Endothelial cell (in vitro differentiated cells): ENCODE data around the gene OR8K3. TPM values are rescaled to one million over a fixed set of nuclear protein-coding genes. Genes with fewer than 3 reads are reported as not detected.

Experiments used
- DNase-seq: peaks from one replicate; pipeline ENCODE4 v3.0.0; 2021; ENCODE audit warnings: low spot score
- H3K27ac Mint-ChIP-seq: one replicate; pipeline ENCODE4 v1.8.0; 2021; ENCODE audit warnings: mixed read lengths, inconsistent platforms; ENCODE audit not compliant: unreplicated experiment
- H3K27me3 Mint-ChIP-seq: one replicate; pipeline ENCODE4 v1.8.0; 2021; ENCODE audit warnings: mild to moderate bottlenecking, moderate library complexity, mixed read lengths, inconsistent platforms; ENCODE audit not compliant: unreplicated experiment
- H3K36me3 Mint-ChIP-seq: one replicate; pipeline ENCODE4 v1.8.0; 2021; ENCODE audit warnings: mild to moderate bottlenecking, low read depth, mixed read lengths, inconsistent platforms; ENCODE audit not compliant: unreplicated experiment
- H3K4me1 Mint-ChIP-seq: one replicate; pipeline ENCODE4 v1.8.0; 2021; ENCODE audit warnings: mild to moderate bottlenecking, mixed read lengths, inconsistent platforms; ENCODE audit not compliant: unreplicated experiment
- H3K4me3 Mint-ChIP-seq: one replicate; pipeline ENCODE4 v1.8.0; 2021; ENCODE audit warnings: mild to moderate bottlenecking, mixed read lengths, inconsistent platforms; ENCODE audit not compliant: unreplicated experiment
- H3K9me3 Mint-ChIP-seq: one replicate; pipeline ENCODE4 v1.8.0; 2021; ENCODE audit warnings: mixed read lengths, inconsistent platforms; ENCODE audit not compliant: unreplicated experiment
- total RNA-seq: library from RNA; stranded (reverse); fragmentation: NEBNext Ultra II Directional; extraction: Animal tissue kit (Norgen Biotek cat#: 25700); gene quantifications from one replicate; pipeline ENCODE4 v1.2.1, GENCODE V29; 2021; ENCODE audit not compliant: unreplicated experiment
- TF ChIP-seq, protein P1 (sequence below): fragments of 200-600 bp; sonication (generic); IDR thresholded peaks from one replicate; pipeline ENCODE4 v1.5.0; 2021; ENCODE audit warnings: antibody characterized with exemption; ENCODE audit not compliant: unreplicated experiment

Gene OR8K3
- total RNA-seq, 1 donor from 2014 or later = not detected

DNA sequence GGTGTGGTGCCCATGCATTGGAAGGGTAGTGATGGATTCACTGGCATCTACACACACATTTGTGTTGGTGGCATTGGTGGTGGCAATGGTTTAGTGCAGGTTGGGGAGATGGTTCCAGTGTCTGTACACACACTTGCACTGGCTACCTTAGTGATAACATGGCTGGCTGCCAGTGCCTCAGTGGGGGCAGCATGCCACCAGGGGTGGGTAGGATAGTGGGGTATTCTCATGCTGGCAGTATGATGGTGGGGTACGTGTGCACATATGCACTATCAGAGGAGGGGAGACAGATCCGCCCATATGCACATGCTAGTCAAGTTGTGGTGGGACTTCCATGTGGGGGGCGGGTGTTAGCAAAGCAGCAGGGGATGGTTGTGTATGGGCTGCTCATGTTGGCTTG lies 7.1 kb upstream of the OR8K3 start:
- DNase-seq = no peak
- H3K27me3 Mint-ChIP-seq = no peaks in the 10 kb centered on the region
- no peak overlapping the region for H3K27ac Mint-ChIP-seq
- no peaks in the 10 kb centered on the region for H3K4me1 Mint-ChIP-seq
- no peaks in the 10 kb centered on the region for H3K9me3 Mint-ChIP-seq
- no peak overlapping the region for H3K4me3 Mint-ChIP-seq
- H3K36me3 Mint-ChIP-seq = no peaks in the 10 kb centered on the region
- TF ChIP-seq, protein P1, sequence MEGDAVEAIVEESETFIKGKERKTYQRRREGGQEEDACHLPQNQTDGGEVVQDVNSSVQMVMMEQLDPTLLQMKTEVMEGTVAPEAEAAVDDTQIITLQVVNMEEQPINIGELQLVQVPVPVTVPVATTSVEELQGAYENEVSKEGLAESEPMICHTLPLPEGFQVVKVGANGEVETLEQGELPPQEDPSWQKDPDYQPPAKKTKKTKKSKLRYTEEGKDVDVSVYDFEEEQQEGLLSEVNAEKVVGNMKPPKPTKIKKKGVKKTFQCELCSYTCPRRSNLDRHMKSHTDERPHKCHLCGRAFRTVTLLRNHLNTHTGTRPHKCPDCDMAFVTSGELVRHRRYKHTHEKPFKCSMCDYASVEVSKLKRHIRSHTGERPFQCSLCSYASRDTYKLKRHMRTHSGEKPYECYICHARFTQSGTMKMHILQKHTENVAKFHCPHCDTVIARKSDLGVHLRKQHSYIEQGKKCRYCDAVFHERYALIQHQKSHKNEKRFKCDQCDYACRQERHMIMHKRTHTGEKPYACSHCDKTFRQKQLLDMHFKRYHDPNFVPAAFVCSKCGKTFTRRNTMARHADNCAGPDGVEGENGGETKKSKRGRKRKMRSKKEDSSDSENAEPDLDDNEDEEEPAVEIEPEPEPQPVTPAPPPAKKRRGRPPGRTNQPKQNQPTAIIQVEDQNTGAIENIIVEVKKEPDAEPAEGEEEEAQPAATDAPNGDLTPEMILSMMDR = no peak

DNA sequence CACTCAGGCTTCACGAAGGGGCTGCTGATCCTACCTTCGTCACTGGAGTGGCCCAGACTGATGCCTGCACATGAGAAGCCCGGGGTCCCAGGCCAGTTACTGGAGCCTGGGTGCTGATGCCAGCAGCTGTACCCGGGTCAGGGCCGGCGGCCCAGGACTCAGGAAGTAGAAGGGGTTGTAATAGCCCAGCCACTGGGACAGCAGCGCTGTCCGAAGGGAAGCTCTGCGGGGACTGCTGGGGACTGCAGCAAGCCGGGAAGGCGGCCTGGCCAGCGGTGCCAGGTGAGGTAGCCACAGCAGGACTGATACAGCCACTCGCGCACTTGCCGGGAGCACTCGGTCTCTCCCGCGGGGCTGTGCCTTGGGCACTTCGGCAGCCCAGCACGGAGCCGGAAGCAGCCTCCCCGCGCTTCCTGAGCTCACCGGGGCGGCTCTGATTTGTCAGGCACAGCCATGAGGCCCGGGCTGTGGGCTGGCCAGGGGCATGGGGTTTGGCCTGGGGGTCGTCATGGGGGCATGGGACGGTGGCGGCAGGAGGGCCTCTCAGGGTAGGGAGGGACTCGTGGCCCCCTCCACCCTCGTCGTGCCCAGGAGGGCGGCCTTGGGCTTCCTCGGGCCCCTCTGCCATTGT lies 17.0 kb downstream of the OR8K3 start:
- Mint-ChIP-seq H3K36me3 (no peaks in the 10 kb centered on the region), H3K27me3 (peaks cover 2% of the 10 kb centered on the region), H3K9me3 (no peaks in the 10 kb centered on the region), H3K4me1 (peaks cover 4% of the 10 kb centered on the region), H3K27ac (no peak overlapping the region), H3K4me3 (no peak overlapping the region)
- DNase-seq = no peak
- TF ChIP-seq, protein P1 = no peak

DNA sequence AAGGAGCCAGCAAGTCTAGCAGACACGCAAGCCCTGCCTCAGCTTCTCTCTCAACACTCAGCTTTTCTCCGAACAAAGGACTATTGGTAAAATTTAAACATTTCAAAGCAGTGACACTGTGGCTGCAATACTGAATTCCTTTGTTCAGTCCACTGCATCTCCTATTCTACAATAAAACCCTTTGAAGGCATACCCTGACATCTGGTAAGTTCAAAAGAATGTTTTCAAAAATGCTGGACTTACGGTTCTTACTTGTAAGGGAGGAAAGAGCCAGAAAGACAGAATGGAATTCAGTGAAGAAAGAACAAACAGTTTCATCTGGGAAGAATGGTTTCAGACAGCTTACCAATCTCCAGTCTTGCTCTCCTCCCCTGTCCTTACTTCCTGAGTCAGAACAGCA lies 18.2 kb downstream of the OR8K3 start:
- no peak for DNase-seq
- H3K36me3 Mint-ChIP-seq = no peaks in the 10 kb centered on the region
- no peak overlapping the region for H3K27ac Mint-ChIP-seq
- no peaks in the 10 kb centered on the region for H3K9me3 Mint-ChIP-seq
- H3K4me3 Mint-ChIP-seq = no peak overlapping the region
- TF ChIP-seq, protein P1 = no peak
- H3K27me3 Mint-ChIP-seq = no peaks in the 10 kb centered on the region
- H3K4me1 Mint-ChIP-seq = peaks cover 4% of the 10 kb centered on the region

DNA sequence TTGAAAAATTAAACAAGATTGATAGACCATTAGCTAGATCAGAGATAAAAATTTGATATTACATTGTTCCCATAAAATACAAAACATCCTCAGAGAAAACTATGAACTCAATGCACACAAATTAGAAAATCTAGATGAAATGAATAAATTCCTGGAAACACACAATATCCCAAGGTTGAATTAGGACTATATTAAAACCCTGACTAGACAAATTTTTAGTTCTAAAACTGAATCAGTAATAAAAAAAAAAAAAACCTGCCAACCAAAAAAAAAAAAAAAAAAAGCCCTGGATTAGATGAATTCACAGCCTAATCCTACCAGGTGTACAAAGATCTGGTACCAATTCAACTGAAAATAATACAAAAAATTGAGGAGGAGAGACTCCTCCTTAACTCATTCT lies 25.3 kb downstream of the OR8K3 start:
- H3K27ac Mint-ChIP-seq = no peak overlapping the region
- TF ChIP-seq, protein P1 = no peak
- H3K27me3 Mint-ChIP-seq = no peaks in the 10 kb centered on the region
- H3K4me1 Mint-ChIP-seq = no peaks in the 10 kb centered on the region
- no peaks in the 10 kb centered on the region for H3K9me3 Mint-ChIP-seq
- no peaks in the 10 kb centered on the region for H3K36me3 Mint-ChIP-seq
- H3K4me3 Mint-ChIP-seq = no peak overlapping the region
- DNase-seq = no peak

DNA sequence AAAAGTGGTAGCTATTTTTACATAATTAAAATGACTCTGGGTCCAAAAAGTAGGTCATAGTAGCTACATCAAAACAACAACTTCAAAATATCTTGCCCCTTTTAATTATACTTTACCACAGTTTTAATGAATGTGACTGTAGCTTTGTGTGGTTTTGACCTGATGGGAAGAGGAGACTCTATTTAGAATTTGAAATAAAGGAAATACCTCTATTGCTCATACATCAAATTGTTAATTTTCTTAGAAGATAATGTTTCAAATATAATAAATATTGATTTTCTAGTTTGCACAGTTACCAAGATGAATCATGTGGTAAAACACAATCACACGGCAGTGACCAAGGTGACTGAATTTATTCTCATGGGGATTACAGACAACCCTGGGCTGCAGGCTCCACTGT lies 30.8 kb downstream of the OR8K3 start, which contains the start of gene OR8K1:
Gene OR8K1 (plus strand): TSS at position 301 of the 400 bp plus-strand sequence. CDS start 0 bp downstream, at position 301.
- H3K36me3 Mint-ChIP-seq = no peaks in the 10 kb centered on the region
- H3K27ac Mint-ChIP-seq = no peak within 1 kb of the TSS
- DNase-seq = no peak
- no peaks in the 10 kb centered on the region for H3K27me3 Mint-ChIP-seq
- H3K9me3 Mint-ChIP-seq = no peaks in the 10 kb centered on the region
- no peaks in the 10 kb centered on the region for H3K4me1 Mint-ChIP-seq
- TF ChIP-seq, protein P1 = no peak
- H3K4me3 Mint-ChIP-seq = no peak within 1 kb of the TSS
